NB4 (cell line): ENCODE data around the gene ASPHD2.

Experiments used
- CTCF ChIP-seq: IDR thresholded peaks from one replicate; pipeline ENCODE4 v1.5.1; 2012; ENCODE audit warnings: low read depth, low read length
- POLR2A ChIP-seq: IDR thresholded peaks from 2 replicates; pipeline ENCODE4 v1.6.1; 2011; ENCODE audit warnings: mild to moderate bottlenecking; ENCODE audit not compliant: insufficient read length; ENCODE audit errors: extremely low read depth

GRCh38 chr22:26394777-26395176, 34.3 kb upstream of the ASPHD2 start:
- TF ChIP-seq CTCF (no peak), POLR2A (no peak)
